ENCODE data around the gene SPNS2. TPM values are rescaled to one million over a fixed set of nuclear protein-coding genes. Genes with fewer than 3 reads are reported as not detected.

SPNS2 gene
- total RNA-seq, 4 donors from 2014 or later, result 5.4 to 49.8 (median 23.4) TPM

GRCh38 chr17:4530799-4531730, 32.4 kb downstream of the SPNS2 start:
- no peak for DNase-seq (ENCODE audit: low spot score in 2 of 2)
- Histone ChIP-seq H3K36me3 (no peaks in the 10 kb centered on the region), H3K4me1 (peaks cover 0 to 53% (median 30%) of the 10 kb centered on the region in 4 donors), H3K9me3 (no peaks in the 10 kb centered on the region), H3K27me3 (no peaks in the 10 kb centered on the region), H3K27ac (peak overlapping the region in 2 of 4 donors; percentile 17 to 88), H3K4me3 (no peak overlapping the region)
- TF ChIP-seq CTCF (IDR thresholded peaks at IDR 0.05), result no peak
- peak in 1 of 2 donors; percentile 28 for TF ChIP-seq EP300 (IDR thresholded peaks at IDR 0.05)
- 63 to 70% methylated on average over 24 to 26 of the region's 30 CpGs for WGBS, 2 donors

- Histone ChIP-seq H3K27ac (peak overlapping the region in 2 of 4 donors; percentile 19 to 88), H3K27me3 (no peaks in the 10 kb centered on the region), H3K4me1 (peaks cover 0 to 56% (median 41%) of the 10 kb centered on the region in 4 donors), H3K9me3 (no peaks in the 10 kb centered on the region), H3K4me3 (no peak overlapping the region), H3K36me3 (peaks cover 0 to under 1% (median 0%) of the 10 kb centered on the region in 3 donors)
- DNase-seq (ENCODE audit: low spot score in 2 of 2), result no peak
- no peak for TF ChIP-seq EP300 (IDR thresholded peaks at IDR 0.05)
- WGBS, 2 donors, result 93 to 94% methylated on average over 17 of the region's 17 CpGs
Observed at GRCh38 chr17:4531988-4532736, 33.5 kb downstream of the SPNS2 start.

GRCh38 chr17:4532860-4533522, 34.3 kb downstream of the SPNS2 start:
- 86 to 91% methylated on average over 21 to 33 of the region's 33 CpGs for WGBS, 2 donors
- peaks cover 0 to 59% (median 49%) of the 10 kb centered on the region in 4 donors for H3K4me1 ChIP-seq
- H3K36me3 ChIP-seq, result peaks cover 0 to 8% (median 0%) of the 10 kb centered on the region in 3 donors
- peak overlapping the region; percentile 44 to 93 (median 79) for H3K27ac ChIP-seq
- no peaks in the 10 kb centered on the region for H3K27me3 ChIP-seq
- TF ChIP-seq POLR2A (IDR thresholded peaks at IDR 0.05), result no peak
- no peak for TF ChIP-seq EP300 (IDR thresholded peaks at IDR 0.05)
- no peak for TF ChIP-seq CTCF (IDR thresholded peaks at IDR 0.05)
- no peak for DNase-seq (ENCODE audit: low spot score in 2 of 2)
- H3K9me3 ChIP-seq, result no peaks in the 10 kb centered on the region
- H3K4me3 ChIP-seq, result no peak overlapping the region

GRCh38 chr17:4533523-4534504, 35.1 kb downstream of the SPNS2 start:
- Histone ChIP-seq H3K27me3 (no peaks in the 10 kb centered on the region), H3K9me3 (no peaks in the 10 kb centered on the region), H3K4me1 (peaks cover 0 to 67% (median 49%) of the 10 kb centered on the region in 4 donors), H3K36me3 (peaks cover 0 to 16% (median 0%) of the 10 kb centered on the region in 3 donors), H3K27ac (peak overlapping the region; percentile 44 to 93 (median 79)), H3K4me3 (peak overlapping the region in 2 of 4 donors; percentile 2 to 19)
- WGBS, 2 donors, result 24 to 28% methylated on average over 19 of the region's 23 CpGs
- TF ChIP-seq POLR2A (IDR thresholded peaks at IDR 0.05) (no peak), EP300 (IDR thresholded peaks at IDR 0.05) (peak in 1 of 2 donors; percentile 29), CTCF (IDR thresholded peaks at IDR 0.05) (peak in 2 of 5 experiments; percentile 38 to 41)
- peak in 1 of 2 donors; percentile 35 for DNase-seq (ENCODE audit: low spot score in 2 of 2)

Measured in tibial nerve (tissue), 4 donors.